NCI-H2227 (cell line): ENCODE measurements around the gene SLC6A15.

Experiments
- DNase-seq: peaks from one replicate; lab custom pipeline; 2025; ENCODE audit not compliant: unreplicated experiment; lab: John Stamatoyannopoulos, UW

The SLC6A15 gene

GRCh38 chr12:84810611-84811010 lies 102.0 kb downstream of the SLC6A15 start:
- no peak for DNase-seq
